IPS-18c (cell line): ENCODE measurements around the gene PRTG.
"Not testable (repeated sequence)": the region's sequence is repeated elsewhere in the genome, so short reads cannot be mapped to it uniquely, and the experiment has no call there.

Experiments
- H3K4me3 ChIP-seq: 2 replicates; pipeline ENCODE4 v1.7.0; 2013; ENCODE audit warnings: low read depth, mild to moderate bottlenecking, low read length, moderate library complexity; ENCODE audit not compliant: insufficient read depth
- H3K9me3 ChIP-seq: one replicate; pipeline ENCODE4 v1.6.1; 2013; ENCODE audit warnings: mild to moderate bottlenecking, low read length, moderate library complexity; ENCODE audit not compliant: control insufficient read depth, insufficient read depth

The PRTG gene

GRCh38 chr15:55627730-55628368 is 115.1 kb downstream of the PRTG start:
- no peak overlapping the region for H3K4me3 ChIP-seq
- H3K9me3 ChIP-seq = no peaks in the 10 kb centered on the region

GRCh38 chr15:55619783-55620182 is 123.2 kb downstream of the PRTG start:
- H3K9me3 ChIP-seq = no peaks in the 10 kb centered on the region

GRCh38 chr15:55618387-55618786 is 124.6 kb downstream of the PRTG start:
- H3K4me3 ChIP-seq = no peak overlapping the region

More at GRCh38 chr15:55619783-55620182, 123.2 kb downstream of the PRTG start:
- H3K4me3 ChIP-seq = no peak overlapping the region

GRCh38 chr15:55615445-55615844 is 127.5 kb downstream of the PRTG start:
- H3K9me3 ChIP-seq = no peaks in the 10 kb centered on the region
- H3K4me3 ChIP-seq = no peak overlapping the region

More at GRCh38 chr15:55618387-55618786, 124.6 kb downstream of the PRTG start:
- H3K9me3 ChIP-seq = no peaks in the 10 kb centered on the region

GRCh38 chr15:55613727-55614126 is 129.2 kb downstream of the PRTG start:
- Histone ChIP-seq H3K9me3 (no peaks in the 10 kb centered on the region), H3K4me3 (no peak overlapping the region)

GRCh38 chr15:55606214-55606613 is 136.7 kb downstream of the PRTG start:
- H3K4me3 ChIP-seq = no peak overlapping the region

GRCh38 chr15:55601374-55601773 is 141.6 kb downstream of the PRTG start:
- H3K4me3 ChIP-seq = no peak overlapping the region
- peaks cover 2% of the 10 kb centered on the region for H3K9me3 ChIP-seq

More at GRCh38 chr15:55606214-55606613, 136.7 kb downstream of the PRTG start:
- peaks cover 2% of the 10 kb centered on the region for H3K9me3 ChIP-seq

GRCh38 chr15:55599439-55599838 is 143.5 kb downstream of the PRTG start:
- Histone ChIP-seq H3K4me3 (no peak overlapping the region), H3K9me3 (no peaks in the 10 kb centered on the region)

- not testable (repeated sequence) for H3K4me3 ChIP-seq, H3K9me3 ChIP-seq
Observed at GRCh38 chr15:55593019-55593418, 149.9 kb downstream of the PRTG start.

- no peak overlapping the region for H3K4me3 ChIP-seq
Observed at GRCh38 chr15:55590788-55591187, 152.2 kb downstream of the PRTG start.

GRCh38 chr15:55589287-55589686 is 153.7 kb downstream of the PRTG start:
- Histone ChIP-seq H3K4me3 (peak overlapping the region; percentile 75; the same call in 1 of the 2 replicates), H3K9me3 (no peaks in the 10 kb centered on the region)

More at GRCh38 chr15:55590788-55591187, 152.2 kb downstream of the PRTG start:
- H3K9me3 ChIP-seq = no peaks in the 10 kb centered on the region

GRCh38 chr15:55588815-55589115 is 154.2 kb downstream of the PRTG start:
- no peaks in the 10 kb centered on the region for H3K9me3 ChIP-seq
- peak overlapping the region; percentile 75 for H3K4me3 ChIP-seq

GRCh38 chr15:55588070-55588814 is 154.7 kb downstream of the PRTG start, which contains the start of gene PYGO1:
Gene PYGO1 (minus strand): TSS chr15:55588345. CDS start chr15:55587883, 462 bp downstream.
- Histone ChIP-seq H3K4me3 (peak within 1 kb of the TSS; percentile 75), H3K9me3 (no peaks in the 10 kb centered on the region)

GRCh38 chr15:55587321-55588069 is 155.5 kb downstream of the PRTG start:
- Histone ChIP-seq H3K9me3 (no peaks in the 10 kb centered on the region), H3K4me3 (peak overlapping the region; percentile 50)

- no peaks in the 10 kb centered on the region for H3K9me3 ChIP-seq
- no peak overlapping the region for H3K4me3 ChIP-seq
Observed at GRCh38 chr15:55586808-55587207, 156.1 kb downstream of the PRTG start.

GRCh38 chr15:55576943-55577342 is 166.0 kb downstream of the PRTG start:
- no peaks in the 10 kb centered on the region for H3K9me3 ChIP-seq

GRCh38 chr15:55574096-55574495 is 168.9 kb downstream of the PRTG start:
- Histone ChIP-seq H3K9me3 (peaks cover 2% of the 10 kb centered on the region), H3K4me3 (no peak overlapping the region)

More at GRCh38 chr15:55576943-55577342, 166.0 kb downstream of the PRTG start:
- no peak overlapping the region for H3K4me3 ChIP-seq

GRCh38 chr15:55573224-55573623 is 169.7 kb downstream of the PRTG start:
- Histone ChIP-seq H3K9me3 (peaks cover 2% of the 10 kb centered on the region), H3K4me3 (no peak overlapping the region)
